ENCODE measurements around the gene SLC6A20. TPM values are rescaled to one million over a fixed set of nuclear protein-coding genes. Genes with fewer than 3 reads are reported as not detected.

Gene SLC6A20
- total and polyA plus RNA-seq, 12 donors: 0.06 to 0.09 TPM; not detected in 10

DNA sequence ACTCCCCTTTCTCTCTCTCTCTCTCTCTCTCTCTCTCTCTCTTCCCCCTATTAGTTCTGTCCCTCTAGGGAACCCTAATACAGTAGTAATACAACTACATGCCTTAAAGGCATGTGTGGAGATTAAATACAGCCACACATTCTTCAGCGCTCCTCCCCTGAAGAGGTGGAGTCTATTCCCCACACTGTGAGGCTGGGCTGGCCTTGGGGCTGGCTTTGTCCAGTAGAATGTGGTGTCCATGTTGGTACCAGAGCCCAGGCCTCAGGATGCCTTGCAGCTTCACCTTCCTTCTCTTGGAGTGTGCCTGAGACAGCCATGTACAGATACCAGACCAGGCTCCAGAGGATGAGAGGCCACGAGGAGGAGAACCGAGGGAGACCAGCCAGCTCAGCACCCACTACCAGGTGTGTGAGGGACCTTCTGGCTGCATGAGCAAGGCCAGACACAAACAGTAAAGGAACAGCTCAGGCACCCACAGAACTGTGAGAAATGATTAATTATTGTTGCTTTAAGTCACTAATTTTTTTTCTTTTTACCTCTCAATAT, 10.7 kb downstream of the SLC6A20 start:
- Histone ChIP-seq H3K9me3 (peaks cover 0 to 28% (median 9%) of the 10 kb centered on the region in 11 donors), H3K27me3 (no peaks in the 10 kb centered on the region), H3K27ac (no peak overlapping the region), H3K36me3 (no peaks in the 10 kb centered on the region), H3K4me3 (no peak overlapping the region), H3K4me1 (no peaks in the 10 kb centered on the region)
- 74 to 81% methylated on average over 3 of the region's 3 CpGs for WGBS, 2 donors
- TF ChIP-seq, protein P1, sequence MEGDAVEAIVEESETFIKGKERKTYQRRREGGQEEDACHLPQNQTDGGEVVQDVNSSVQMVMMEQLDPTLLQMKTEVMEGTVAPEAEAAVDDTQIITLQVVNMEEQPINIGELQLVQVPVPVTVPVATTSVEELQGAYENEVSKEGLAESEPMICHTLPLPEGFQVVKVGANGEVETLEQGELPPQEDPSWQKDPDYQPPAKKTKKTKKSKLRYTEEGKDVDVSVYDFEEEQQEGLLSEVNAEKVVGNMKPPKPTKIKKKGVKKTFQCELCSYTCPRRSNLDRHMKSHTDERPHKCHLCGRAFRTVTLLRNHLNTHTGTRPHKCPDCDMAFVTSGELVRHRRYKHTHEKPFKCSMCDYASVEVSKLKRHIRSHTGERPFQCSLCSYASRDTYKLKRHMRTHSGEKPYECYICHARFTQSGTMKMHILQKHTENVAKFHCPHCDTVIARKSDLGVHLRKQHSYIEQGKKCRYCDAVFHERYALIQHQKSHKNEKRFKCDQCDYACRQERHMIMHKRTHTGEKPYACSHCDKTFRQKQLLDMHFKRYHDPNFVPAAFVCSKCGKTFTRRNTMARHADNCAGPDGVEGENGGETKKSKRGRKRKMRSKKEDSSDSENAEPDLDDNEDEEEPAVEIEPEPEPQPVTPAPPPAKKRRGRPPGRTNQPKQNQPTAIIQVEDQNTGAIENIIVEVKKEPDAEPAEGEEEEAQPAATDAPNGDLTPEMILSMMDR (IDR thresholded peaks at IDR 0.05): no peak
- ATAC-seq (no peak), DNase-seq (no peak)
- intact Hi-C loops (cut with DNase I): no loop called here

DNA sequence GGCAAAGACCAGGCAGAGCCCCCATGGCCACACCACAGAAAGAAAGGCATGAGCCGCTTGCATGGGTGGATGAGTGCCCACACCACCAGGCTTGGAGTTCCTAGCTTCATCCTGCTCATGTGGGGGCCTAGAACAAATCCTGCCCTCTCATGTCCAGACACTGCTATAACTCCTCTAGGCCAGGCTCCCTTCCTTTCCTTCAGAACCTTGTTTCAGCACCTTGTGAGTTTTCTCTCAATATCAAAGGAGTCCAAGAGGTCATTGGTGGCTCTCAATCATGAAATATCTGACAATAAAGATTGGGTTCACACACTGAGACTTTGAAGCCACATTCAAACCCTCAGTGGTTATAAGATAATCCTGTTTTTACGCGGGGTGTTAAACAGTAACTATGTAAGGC, 12.7 kb downstream of the SLC6A20 start:
- H3K27ac ChIP-seq: no peak overlapping the region
- ATAC-seq (no peak), DNase-seq (no peak)
- TF ChIP-seq, protein P1 (IDR thresholded peaks at IDR 0.05): no peak
- no peaks in the 10 kb centered on the region for H3K27me3 ChIP-seq
- H3K4me3 ChIP-seq: no peak overlapping the region
- H3K9me3 ChIP-seq: peaks cover 0 to 11% (median 0%) of the 10 kb centered on the region in 11 donors
- WGBS, 2 donors: 91 to 96% methylated on average over 3 of the region's 3 CpGs
- intact Hi-C loops (cut with DNase I): no loop called here
- no peaks in the 10 kb centered on the region for H3K4me1 ChIP-seq
- H3K36me3 ChIP-seq: no peaks in the 10 kb centered on the region

DNA sequence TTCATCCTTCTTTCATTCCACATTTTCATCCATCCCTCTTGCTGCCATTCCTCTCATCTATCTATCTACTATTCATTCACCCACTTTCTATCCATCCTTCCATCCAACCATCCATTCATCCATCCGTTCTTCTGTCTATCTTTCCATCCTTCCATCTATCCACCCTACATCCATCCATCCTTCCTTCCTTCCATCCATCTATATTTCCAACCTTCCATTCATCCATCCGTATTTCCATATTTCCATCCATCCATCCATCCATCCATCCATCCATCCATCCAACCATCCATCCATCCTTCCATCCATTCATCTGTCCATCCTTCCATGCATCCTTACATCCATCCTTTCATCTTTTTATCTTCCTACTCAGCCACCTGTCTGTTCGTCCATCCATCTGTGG, 14.0 kb downstream of the SLC6A20 start:
- H3K9me3 ChIP-seq: peaks cover 0 to 5% (median 0%) of the 10 kb centered on the region in 11 donors
- no peaks in the 10 kb centered on the region for H3K27me3 ChIP-seq
- no peak overlapping the region for H3K4me3 ChIP-seq
- ATAC-seq (no peak), DNase-seq (no peak)
- H3K27ac ChIP-seq: no peak overlapping the region
- 88 to 90% methylated on average over 3 of the region's 3 CpGs for WGBS, 2 donors
- intact Hi-C loops (cut with DNase I): no loop called here
- TF ChIP-seq, protein P1 (IDR thresholded peaks at IDR 0.05): no peak
- H3K4me1 ChIP-seq: no peaks in the 10 kb centered on the region
- no peaks in the 10 kb centered on the region for H3K36me3 ChIP-seq

DNA sequence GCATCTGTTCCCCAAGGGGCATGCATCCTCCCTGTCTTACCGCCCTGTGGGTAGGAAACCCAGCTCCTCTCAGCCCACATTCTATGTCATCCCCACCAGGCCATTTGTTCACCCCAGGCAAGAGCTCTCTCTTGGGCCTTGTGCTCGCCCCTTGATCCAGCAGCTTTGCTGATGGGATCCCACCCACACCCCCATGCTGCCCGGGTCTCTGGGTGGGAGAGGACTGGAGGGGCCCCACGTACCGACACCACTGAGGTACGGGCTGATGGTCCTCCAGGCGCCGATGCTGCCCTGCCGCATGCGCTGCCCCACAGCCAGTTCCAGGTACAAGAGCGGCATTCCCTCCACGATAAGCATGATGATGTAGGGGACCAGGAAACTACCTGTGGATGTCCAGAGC, 14.5 kb downstream of the SLC6A20 start:
- H3K4me3 ChIP-seq: no peak overlapping the region
- TF ChIP-seq, protein P1 (IDR thresholded peaks at IDR 0.05): no peak
- H3K36me3 ChIP-seq: no peaks in the 10 kb centered on the region
- intact Hi-C loops (cut with DNase I): no loop called here
- H3K27me3 ChIP-seq: no peaks in the 10 kb centered on the region
- ATAC-seq: no peak
- H3K4me1 ChIP-seq: no peaks in the 10 kb centered on the region
- no peak overlapping the region for H3K27ac ChIP-seq
- H3K9me3 ChIP-seq: peaks cover 0 to 5% (median 0%) of the 10 kb centered on the region in 11 donors
- 93 to 96% methylated on average over 12 of the region's 12 CpGs for WGBS, 2 donors
- DNase-seq: no peak
